GM23338 (cell line): Measurements from ENCODE around the gene SMIM14. TPM values are rescaled to one million over a fixed set of nuclear protein-coding genes. Genes with fewer than 3 reads are reported as not detected.

Source experiments
- ATAC-seq: fragments of 200-7000 bp; cut with Tn5 transposase; 3 replicates; pipeline ENCODE4 v1.9.1; 2020
- DNase-seq: peaks from one replicate; pipeline ENCODE4 v3.0.0-alpha.2; 2015; ENCODE audit warnings: low spot score
- H2AFZ ChIP-seq: fragments of 200-600 bp; sonication (generic); 2 replicates; pipeline ENCODE4 v1.8.0; 2016; ENCODE audit warnings: antibody characterized with exemption, mild to moderate bottlenecking, moderate library complexity
- H3F3A ChIP-seq: fragments of 200-600 bp; sonication (generic); replicated peaks from 2 replicates; pipeline ENCODE4 v1.8.0; 2017; ENCODE audit warnings: antibody characterized with exemption, mixed run types, low read depth
- H3K27ac ChIP-seq: fragments of 200-600 bp; sonication (generic); 2 replicates; pipeline ENCODE4 v1.6.1; 2016; ENCODE audit warnings: low read depth
- H3K27me3 ChIP-seq: fragments of 200-600 bp; sonication (generic); 2 replicates; pipeline ENCODE4 v1.8.0; 2016; ENCODE audit warnings: mild to moderate bottlenecking, mixed run types, moderate library complexity; ENCODE audit not compliant: insufficient read depth
- H3K36me3 ChIP-seq: fragments of 200-600 bp; sonication (generic); 2 replicates; pipeline ENCODE4 v1.8.0; 2016; ENCODE audit warnings: mild to moderate bottlenecking; ENCODE audit not compliant: insufficient read depth
- H3K4me1 ChIP-seq: fragments of 200-600 bp; sonication (generic); 2 replicates; pipeline ENCODE4 v1.8.0; 2016; ENCODE audit warnings: mild to moderate bottlenecking, moderate library complexity; ENCODE audit not compliant: insufficient read depth
- H3K4me2 ChIP-seq: fragments of 200-600 bp; sonication (generic); 2 replicates; pipeline ENCODE4 v1.7.1; 2017; ENCODE audit warnings: mixed run types
- H3K4me3 ChIP-seq: fragments of 200-600 bp; sonication (generic); 2 replicates; pipeline ENCODE4 v1.6.1; 2016; ENCODE audit warnings: mixed run types
- H3K79me2 ChIP-seq: fragments of 200-600 bp; sonication (generic); replicated peaks from 2 replicates; pipeline ENCODE4 v1.8.0; 2017; ENCODE audit warnings: mild to moderate bottlenecking; ENCODE audit not compliant: insufficient read depth
- H3K9me2 ChIP-seq: fragments of 200-600 bp; sonication (generic); 2 replicates; pipeline ENCODE4 v1.8.0; 2017; ENCODE audit not compliant: insufficient read depth
- H4K20me1 ChIP-seq: fragments of 200-600 bp; sonication (generic); replicated peaks from 2 replicates; pipeline ENCODE4 v1.8.0; 2017; ENCODE audit warnings: mild to moderate bottlenecking; ENCODE audit not compliant: insufficient read depth
- H3K27ac Mint-ChIP-seq: 2 replicates; pipeline ENCODE4 v1.8.0; 2020; ENCODE audit warnings: inconsistent platforms, mild to moderate bottlenecking, moderate library complexity, mixed read lengths
- H3K27me3 Mint-ChIP-seq: 3 replicates; pipeline ENCODE4 v1.8.0; 2022; ENCODE audit warnings: low read depth, mild to moderate bottlenecking, moderate library complexity, mixed read lengths, inconsistent platforms; ENCODE audit not compliant: insufficient read depth, poor library complexity
- H3K36me3 Mint-ChIP-seq: 3 replicates; pipeline ENCODE4 v1.8.0; 2021; ENCODE audit warnings: low read depth, mild to moderate bottlenecking, inconsistent platforms, moderate library complexity, mixed read lengths
- H3K4me1 Mint-ChIP-seq: 3 replicates; pipeline ENCODE4 v1.8.0; 2020; ENCODE audit warnings: mild to moderate bottlenecking, inconsistent platforms, mixed read lengths
- H3K4me3 Mint-ChIP-seq: 3 replicates; pipeline ENCODE4 v1.8.0; 2021; ENCODE audit warnings: moderate library complexity, mild to moderate bottlenecking, inconsistent platforms, mixed read lengths
- H3K9me3 Mint-ChIP-seq: 3 replicates; pipeline ENCODE4 v1.8.0; 2020; ENCODE audit warnings: moderate library complexity, mild to moderate bottlenecking, inconsistent platforms, mixed read lengths
- CREB1 ChIP-seq: fragments of 250-450 bp; sonication (Bioruptor Pico); IDR thresholded peaks from 2 replicates; pipeline ENCODE4 v1.5.0; 2020; ENCODE audit warnings: low read depth, mild to moderate bottlenecking, moderate library complexity
- CTCF ChIP-seq, 2 experiments: fragments of 200-600 bp in 1 of 2; sonication (generic) in 1 of 2; conservative IDR thresholded peaks; 2 replicates each; pipeline versions ENCODE4 v1.5.1 to v1.6.1; 2016 to 2017; ENCODE audit warnings: antibody characterized with exemption in 2 of 2, low read depth in 2 of 2, mild to moderate bottlenecking in 2 of 2, moderate library complexity in 1 of 2
- EZH2phosphoT487 ChIP-seq: fragments of 200-600 bp; sonication (generic); IDR thresholded peaks from one replicate; pipeline ENCODE4 v1.8.1; 2018; ENCODE audit warnings: antibody characterized with exemption; ENCODE audit not compliant: unreplicated experiment
- JUNB ChIP-seq: IDR thresholded peaks from one replicate; pipeline ENCODE4 v1.6.1; 2016; ENCODE audit warnings: antibody characterized with exemption; ENCODE audit not compliant: unreplicated experiment
- POLR2AphosphoS5 ChIP-seq: IDR thresholded peaks from 2 replicates; pipeline ENCODE4 v1.6.1; 2016; ENCODE audit warnings: antibody characterized with exemption, low read depth
- REST ChIP-seq: IDR thresholded peaks from one replicate; pipeline ENCODE4 v1.6.1; 2018; ENCODE audit warnings: antibody characterized with exemption; ENCODE audit not compliant: unreplicated experiment
- STAT1 ChIP-seq: IDR thresholded peaks from one replicate; pipeline ENCODE4 v1.6.1; 2016; ENCODE audit warnings: antibody characterized with exemption; ENCODE audit not compliant: unreplicated experiment
- ZNF462 ChIP-seq: fragments of 250-450 bp; sonication (Bioruptor Pico); IDR thresholded peaks from 2 replicates; pipeline ENCODE4 v1.5.0; 2020; ENCODE audit warnings: mild to moderate bottlenecking, moderate library complexity
- polyA plus RNA-seq: library from polyadenylated mRNA; unstranded; fragments of >200 nt; fragmentation: Nextera tagmentation; extraction: Ambion mirVana; gene quantifications from 2 replicates; pipeline ENCODE4 v1.2.1, GENCODE V29; 2016
- total RNA-seq: library from RNA; depleted of rRNA; stranded (reverse); fragments of >200 nt; shearing (Covaris generic); gene quantifications from 2 replicates; pipeline ENCODE4 v1.2.3, GENCODE V29; 2014
- TF ChIP-seq, protein P1 (sequence below): IDR thresholded peaks from 2 replicates; pipeline ENCODE4 v1.6.1; 2016; ENCODE audit warnings: antibody characterized with exemption

Gene SMIM14
- total and polyA plus RNA-seq, 2 experiments from 2014 or later = 29.0 to 52.6 TPM

DNA sequence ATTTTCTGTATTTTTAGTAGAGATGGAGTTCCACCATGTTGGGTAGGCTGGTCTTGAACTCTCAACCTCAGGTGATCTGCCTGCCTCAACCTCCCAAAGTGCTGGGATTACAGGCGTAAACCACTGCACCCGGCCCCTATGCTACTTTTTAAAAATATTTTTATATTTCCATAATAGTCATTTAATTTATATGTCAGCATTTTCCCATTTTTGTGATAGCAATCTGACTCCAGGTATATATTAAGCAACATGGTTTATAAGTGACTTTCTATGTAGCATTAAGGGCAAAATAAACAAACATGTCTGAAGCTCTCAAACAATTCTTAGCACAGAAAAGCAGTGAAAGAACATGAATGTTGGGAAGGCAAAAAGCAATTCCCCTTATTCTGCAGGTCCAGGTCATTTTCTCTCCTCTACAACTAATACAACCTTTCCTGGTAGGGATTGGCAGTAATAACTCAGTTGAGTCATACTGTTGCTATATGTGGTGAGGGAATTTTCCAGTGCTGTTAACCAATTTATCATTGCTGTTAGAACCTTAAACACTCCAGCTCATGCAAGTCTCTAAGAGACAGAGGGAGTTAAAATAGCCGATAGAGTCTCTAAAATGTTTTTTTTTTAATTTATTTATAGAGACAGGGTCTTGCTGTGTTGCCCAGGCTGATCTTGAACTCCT is 24.0 kb downstream of the SMIM14 start:
- no peak for ATAC-seq
- H3K9me2 ChIP-seq = no peaks in the 10 kb centered on the region
- Mint-ChIP-seq H3K9me3 (no peaks in the 10 kb centered on the region), H3K27me3 (peaks cover 1% of the 10 kb centered on the region), H3K36me3 (peaks cover 3% of the 10 kb centered on the region; the same call in 1 of the 3 replicates), H3K4me3 (no peak overlapping the region), H3K27ac (no peak overlapping the region), H3K4me1 (peaks cover 23% of the 10 kb centered on the region)
- no peak for TF ChIP-seq CTCF (conservative IDR thresholded peaks at IDR 0.05; ENCODE audit: low read depth in 2 of 2)
- no peak for TF ChIP-seq STAT1
- no peak for TF ChIP-seq JUNB
- no peak for TF ChIP-seq ZNF462 (CRISPR knock-in tag)
- no peak for TF ChIP-seq EZH2phosphoT487
- TF ChIP-seq POLR2AphosphoS5 = no peak
- TF ChIP-seq REST = no peak
- TF ChIP-seq CREB1 (CRISPR knock-in tag) = no peak
- TF ChIP-seq, protein P1, sequence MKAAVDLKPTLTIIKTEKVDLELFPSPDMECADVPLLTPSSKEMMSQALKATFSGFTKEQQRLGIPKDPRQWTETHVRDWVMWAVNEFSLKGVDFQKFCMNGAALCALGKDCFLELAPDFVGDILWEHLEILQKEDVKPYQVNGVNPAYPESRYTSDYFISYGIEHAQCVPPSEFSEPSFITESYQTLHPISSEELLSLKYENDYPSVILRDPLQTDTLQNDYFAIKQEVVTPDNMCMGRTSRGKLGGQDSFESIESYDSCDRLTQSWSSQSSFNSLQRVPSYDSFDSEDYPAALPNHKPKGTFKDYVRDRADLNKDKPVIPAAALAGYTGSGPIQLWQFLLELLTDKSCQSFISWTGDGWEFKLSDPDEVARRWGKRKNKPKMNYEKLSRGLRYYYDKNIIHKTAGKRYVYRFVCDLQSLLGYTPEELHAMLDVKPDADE = no peak
- peaks cover 13% of the 10 kb centered on the region for H3K4me1 ChIP-seq
- no peaks in the 10 kb centered on the region for H3K36me3 ChIP-seq
- H3K4me3 ChIP-seq = no peak overlapping the region
- no peak overlapping the region for H3K27ac ChIP-seq
- DNase-seq = no peak
- no peak overlapping the region for H3K4me2 ChIP-seq
- H3K27me3 ChIP-seq = no peaks in the 10 kb centered on the region
- no peaks in the 10 kb centered on the region; the same call in 1 of the 2 replicates for H3K79me2 ChIP-seq
- H3F3A ChIP-seq = no peaks in the 10 kb centered on the region; the same call in 1 of the 2 replicates
- no peak overlapping the region for H2AFZ ChIP-seq
- H4K20me1 ChIP-seq = no peaks in the 10 kb centered on the region
